Immature natural killer cell (primary cell): ENCODE measurements around the gene HSD17B2. TPM values are rescaled to one million over a fixed set of nuclear protein-coding genes. Genes with fewer than 3 reads are reported as not detected.

Experiments
- DNase-seq, 3 donors: peaks; one replicate each; pipeline ENCODE4 v3.0.0; 2022; ENCODE audit warnings: mixed read lengths in 1 of 3
- H3K27ac Mint-ChIP-seq, 6 donors: one replicate each; pipeline ENCODE4 v1.8.0; 2020; ENCODE audit warnings: mixed read lengths in 6 of 6, mild to moderate bottlenecking in 5 of 6, inconsistent platforms in 4 of 6, moderate library complexity in 3 of 6
- H3K27me3 Mint-ChIP-seq, 3 donors: one replicate each; pipeline ENCODE4 v1.8.0; 2020 to 2021; ENCODE audit warnings: low read depth in 3 of 3, mild to moderate bottlenecking in 3 of 3, mixed read lengths in 3 of 3, moderate library complexity in 3 of 3, inconsistent platforms in 1 of 3
- H3K36me3 Mint-ChIP-seq, 3 donors: one replicate each; pipeline ENCODE4 v1.8.0; 2020; ENCODE audit warnings: mixed read lengths in 3 of 3, inconsistent platforms in 2 of 3, mild to moderate bottlenecking in 2 of 3
- H3K4me1 Mint-ChIP-seq, 2 donors: one replicate each; pipeline ENCODE4 v1.8.0; 2020; ENCODE audit warnings: inconsistent platforms in 2 of 2, mild to moderate bottlenecking in 2 of 2, mixed read lengths in 2 of 2, moderate library complexity in 1 of 2
- H3K4me3 Mint-ChIP-seq, 5 donors: one replicate each; pipeline ENCODE4 v1.8.0; 2020; ENCODE audit warnings: mild to moderate bottlenecking in 5 of 5, mixed read lengths in 5 of 5, inconsistent platforms in 3 of 5, moderate library complexity in 3 of 5
- H3K9me3 Mint-ChIP-seq, 6 donors: one replicate each; pipeline ENCODE4 v1.8.0; 2020; ENCODE audit warnings: mild to moderate bottlenecking in 6 of 6, mixed read lengths in 6 of 6, inconsistent platforms in 4 of 6, moderate library complexity in 3 of 6
- polyA plus RNA-seq, 3 donors: library from polyadenylated mRNA; unstranded; fragments of 300-500 nt; fragmentation: Illumina TruSeq; gene quantifications; one replicate each; pipeline ENCODE4 v1.2.3, GENCODE V29; 2021

Gene HSD17B2
- polyA plus RNA-seq, 3 donors from 2014 or later, result not detected

- H3K4me3 Mint-ChIP-seq, result no peak overlapping the region
- no peaks in the 10 kb centered on the region for H3K36me3 Mint-ChIP-seq
- H3K27me3 Mint-ChIP-seq, result peaks cover 1 to 15% (median 4%) of the 10 kb centered on the region in 3 donors
- H3K27ac Mint-ChIP-seq, result no peak overlapping the region
- no peaks in the 10 kb centered on the region for H3K9me3 Mint-ChIP-seq
- no peak for DNase-seq
- H3K4me1 Mint-ChIP-seq, result no peaks in the 10 kb centered on the region
These were observed 28.5 kb downstream of the HSD17B2 start for GRCh38 chr16:82063456-82064082.

- Mint-ChIP-seq H3K36me3 (no peaks in the 10 kb centered on the region), H3K27ac (no peak overlapping the region), H3K27me3 (peaks cover 2 to 22% (median 8%) of the 10 kb centered on the region in 3 donors), H3K4me1 (no peaks in the 10 kb centered on the region), H3K9me3 (peaks cover 0 to 2% (median 0%) of the 10 kb centered on the region in 6 donors), H3K4me3 (no peak overlapping the region)
- no peak for DNase-seq
These were observed 32.2 kb downstream of the HSD17B2 start for GRCh38 chr16:82067042-82067803.

- peaks cover 2 to 24% (median 9%) of the 10 kb centered on the region in 3 donors for H3K27me3 Mint-ChIP-seq
- H3K4me3 Mint-ChIP-seq, result no peak overlapping the region
- H3K9me3 Mint-ChIP-seq, result peaks cover 0 to 2% (median under 1%) of the 10 kb centered on the region in 6 donors
- no peaks in the 10 kb centered on the region for H3K36me3 Mint-ChIP-seq
- H3K4me1 Mint-ChIP-seq, result no peaks in the 10 kb centered on the region
- no peak overlapping the region for H3K27ac Mint-ChIP-seq
- no peak for DNase-seq
These were observed 32.8 kb downstream of the HSD17B2 start for GRCh38 chr16:82067804-82068325.

GRCh38 chr16:82070656-82071369 is 35.8 kb downstream of the HSD17B2 start:
- H3K4me1 Mint-ChIP-seq, result no peaks in the 10 kb centered on the region
- H3K4me3 Mint-ChIP-seq, result no peak overlapping the region
- peaks cover 0 to 2% (median under 1%) of the 10 kb centered on the region in 6 donors for H3K9me3 Mint-ChIP-seq
- H3K27ac Mint-ChIP-seq, result no peak overlapping the region
- H3K36me3 Mint-ChIP-seq, result no peaks in the 10 kb centered on the region
- H3K27me3 Mint-ChIP-seq, result peaks cover 2 to 11% (median 11%) of the 10 kb centered on the region in 3 donors
- DNase-seq, result no peak

- Mint-ChIP-seq H3K9me3 (peaks cover 0 to 2% (median under 1%) of the 10 kb centered on the region in 6 donors), H3K36me3 (no peaks in the 10 kb centered on the region), H3K4me3 (no peak overlapping the region), H3K27me3 (peaks cover 2 to 11% (median 11%) of the 10 kb centered on the region in 3 donors), H3K27ac (no peak overlapping the region), H3K4me1 (no peaks in the 10 kb centered on the region)
- no peak for DNase-seq
These were observed 36.4 kb downstream of the HSD17B2 start for GRCh38 chr16:82071421-82071820.

GRCh38 chr16:82072313-82072712 is 37.3 kb downstream of the HSD17B2 start:
- no peaks in the 10 kb centered on the region for H3K4me1 Mint-ChIP-seq
- no peak overlapping the region for H3K27ac Mint-ChIP-seq
- DNase-seq, result no peak
- H3K36me3 Mint-ChIP-seq, result no peaks in the 10 kb centered on the region
- peaks cover 0 to 4% (median under 1%) of the 10 kb centered on the region in 6 donors for H3K9me3 Mint-ChIP-seq
- H3K4me3 Mint-ChIP-seq, result no peak overlapping the region
- H3K27me3 Mint-ChIP-seq, result peaks cover 2 to 15% (median 15%) of the 10 kb centered on the region in 3 donors

- H3K27ac Mint-ChIP-seq, result no peak overlapping the region
- no peak overlapping the region for H3K4me3 Mint-ChIP-seq
- H3K4me1 Mint-ChIP-seq, result no peaks in the 10 kb centered on the region
- H3K27me3 Mint-ChIP-seq, result peaks cover 4 to 15% (median 9%) of the 10 kb centered on the region in 3 donors
- no peak for DNase-seq
- peaks cover 0 to 7% (median 1%) of the 10 kb centered on the region in 6 donors for H3K9me3 Mint-ChIP-seq
- H3K36me3 Mint-ChIP-seq, result no peaks in the 10 kb centered on the region
These were observed 39.0 kb downstream of the HSD17B2 start for GRCh38 chr16:82074019-82074558.

GRCh38 chr16:82078125-82078524 is 43.1 kb downstream of the HSD17B2 start:
- no peaks in the 10 kb centered on the region for H3K36me3 Mint-ChIP-seq

GRCh38 chr16:82079892-82080291 is 44.8 kb downstream of the HSD17B2 start:
- Mint-ChIP-seq H3K4me3 (no peak overlapping the region), H3K27me3 (peaks cover 5 to 19% (median 17%) of the 10 kb centered on the region in 3 donors), H3K4me1 (no peaks in the 10 kb centered on the region), H3K27ac (no peak overlapping the region), H3K36me3 (no peaks in the 10 kb centered on the region), H3K9me3 (peaks cover 0 to 5% (median 0%) of the 10 kb centered on the region in 6 donors)
- no peak for DNase-seq

More at GRCh38 chr16:82078125-82078524, 43.1 kb downstream of the HSD17B2 start:
- Mint-ChIP-seq H3K27ac (no peak overlapping the region), H3K27me3 (peaks cover 5 to 17% (median 14%) of the 10 kb centered on the region in 3 donors), H3K4me3 (no peak overlapping the region), H3K4me1 (no peaks in the 10 kb centered on the region), H3K9me3 (peaks cover 0 to 5% (median 0%) of the 10 kb centered on the region in 6 donors)
- DNase-seq, result no peak

- H3K4me3 Mint-ChIP-seq, result no peak overlapping the region
- no peak for DNase-seq
- H3K9me3 Mint-ChIP-seq, result peaks cover 0 to 5% (median 0%) of the 10 kb centered on the region in 6 donors
- H3K27me3 Mint-ChIP-seq, result peaks cover 7 to 17% (median 17%) of the 10 kb centered on the region in 3 donors
- no peak overlapping the region for H3K27ac Mint-ChIP-seq
- H3K36me3 Mint-ChIP-seq, result no peaks in the 10 kb centered on the region
- H3K4me1 Mint-ChIP-seq, result no peaks in the 10 kb centered on the region
These were observed 46.2 kb downstream of the HSD17B2 start for GRCh38 chr16:82081264-82081663.

GRCh38 chr16:82082097-82082496 is 47.0 kb downstream of the HSD17B2 start:
- DNase-seq, result no peak
- Mint-ChIP-seq H3K9me3 (peaks cover 0 to 4% (median 0%) of the 10 kb centered on the region in 6 donors), H3K4me3 (no peak overlapping the region), H3K36me3 (no peaks in the 10 kb centered on the region), H3K27ac (no peak overlapping the region), H3K27me3 (peaks cover 7 to 15% (median 15%) of the 10 kb centered on the region in 3 donors), H3K4me1 (no peaks in the 10 kb centered on the region)

- no peaks in the 10 kb centered on the region for H3K36me3 Mint-ChIP-seq
- no peak for DNase-seq
These were observed 47.6 kb downstream of the HSD17B2 start for GRCh38 chr16:82082543-82083244.

More at GRCh38 chr16:82082543-82083244, 47.6 kb downstream of the HSD17B2 start:
- Mint-ChIP-seq H3K27me3 (peaks cover 8 to 14% (median 11%) of the 10 kb centered on the region in 3 donors), H3K4me3 (no peak overlapping the region), H3K9me3 (peaks cover 0 to 3% (median 0%) of the 10 kb centered on the region in 6 donors), H3K4me1 (no peaks in the 10 kb centered on the region), H3K27ac (no peak overlapping the region)
